Measurements from ENCODE around the gene GPX6. TPM values are rescaled to one million over a fixed set of nuclear protein-coding genes. Genes with fewer than 3 reads are reported as not detected.

Gene GPX6
- total RNA-seq, 1 experiment from 2014 or later, result not detected

DNA sequence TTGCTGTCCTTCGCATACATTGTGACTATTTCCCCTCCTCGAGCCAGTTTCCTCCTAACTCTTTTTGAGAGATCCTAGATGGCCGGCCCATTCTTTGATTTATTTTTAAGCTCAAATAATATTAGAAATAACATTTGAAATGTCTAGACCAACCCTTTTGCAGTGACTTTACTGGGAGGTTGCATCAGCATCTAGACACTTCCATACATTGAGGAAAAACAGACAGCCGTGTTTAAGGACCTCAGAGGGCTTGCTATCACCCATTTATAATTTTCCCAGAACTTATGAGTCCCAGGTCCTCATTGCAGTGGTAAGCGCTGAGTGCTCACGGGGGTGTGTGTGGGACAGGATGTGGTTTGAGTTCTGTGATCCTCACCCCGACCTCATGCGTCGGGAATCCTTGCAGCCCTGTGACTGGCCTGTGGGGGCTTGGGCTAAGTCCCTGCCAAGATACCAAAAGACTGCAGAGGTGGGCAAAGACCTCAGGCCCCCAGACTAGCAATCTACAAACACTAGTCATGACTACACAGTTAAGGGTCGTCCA is 10.0 kb upstream of the GPX6 start, which contains the start of gene GPX5:
Gene GPX5, plus strand, starts transcription at position 386 of the 544 bp plus-strand sequence. Its CDS starts 133 bp downstream, at position 519.
- no peak for DNase-seq (ENCODE audit: low spot score)
- ChIA-PET CTCF (no interaction called here), POLR2A (ENCODE audit: low non-redundant PET) (no interaction called here)
- Histone ChIP-seq H3K27me3 (replicated peaks; ENCODE audit: insufficient read depth, low read depth, low read length, poor library complexity) (no peaks in the 10 kb centered on the region), H3K27ac (ENCODE audit: low read depth, low read length, poor library complexity, severe bottlenecking) (no peak within 1 kb of the TSS), H3K36me3 (ENCODE audit: insufficient read depth, low read length, poor library complexity, severe bottlenecking) (no peaks in the 10 kb centered on the region), H3K4me3 (ENCODE audit: low read depth, low read length, poor library complexity, severe bottlenecking) (no peak within 1 kb of the TSS), H3K9me3 (ENCODE audit: low read depth, low read length, poor library complexity, severe bottlenecking) (no peaks in the 10 kb centered on the region), H3K4me1 (ENCODE audit: insufficient read depth, low read length, poor library complexity, severe bottlenecking) (no peaks in the 10 kb centered on the region)
- no TSS peak for BruUV-seq (replicated peaks)
- TF ChIP-seq, protein P1, sequence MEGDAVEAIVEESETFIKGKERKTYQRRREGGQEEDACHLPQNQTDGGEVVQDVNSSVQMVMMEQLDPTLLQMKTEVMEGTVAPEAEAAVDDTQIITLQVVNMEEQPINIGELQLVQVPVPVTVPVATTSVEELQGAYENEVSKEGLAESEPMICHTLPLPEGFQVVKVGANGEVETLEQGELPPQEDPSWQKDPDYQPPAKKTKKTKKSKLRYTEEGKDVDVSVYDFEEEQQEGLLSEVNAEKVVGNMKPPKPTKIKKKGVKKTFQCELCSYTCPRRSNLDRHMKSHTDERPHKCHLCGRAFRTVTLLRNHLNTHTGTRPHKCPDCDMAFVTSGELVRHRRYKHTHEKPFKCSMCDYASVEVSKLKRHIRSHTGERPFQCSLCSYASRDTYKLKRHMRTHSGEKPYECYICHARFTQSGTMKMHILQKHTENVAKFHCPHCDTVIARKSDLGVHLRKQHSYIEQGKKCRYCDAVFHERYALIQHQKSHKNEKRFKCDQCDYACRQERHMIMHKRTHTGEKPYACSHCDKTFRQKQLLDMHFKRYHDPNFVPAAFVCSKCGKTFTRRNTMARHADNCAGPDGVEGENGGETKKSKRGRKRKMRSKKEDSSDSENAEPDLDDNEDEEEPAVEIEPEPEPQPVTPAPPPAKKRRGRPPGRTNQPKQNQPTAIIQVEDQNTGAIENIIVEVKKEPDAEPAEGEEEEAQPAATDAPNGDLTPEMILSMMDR (conservative IDR thresholded peaks at IDR 0.05; ENCODE audit: low read depth, low read length), result no peak
- TF ChIP-seq EZH2 (IDR thresholded peaks at IDR 0.05; ENCODE audit: borderline replicate concordance, low read depth, low read length, poor library complexity, severe bottlenecking), result no peak
- intact Hi-C loops (cut with micrococcal nuclease; ENCODE audit: unreplicated experiment), result no loop called here

DNA sequence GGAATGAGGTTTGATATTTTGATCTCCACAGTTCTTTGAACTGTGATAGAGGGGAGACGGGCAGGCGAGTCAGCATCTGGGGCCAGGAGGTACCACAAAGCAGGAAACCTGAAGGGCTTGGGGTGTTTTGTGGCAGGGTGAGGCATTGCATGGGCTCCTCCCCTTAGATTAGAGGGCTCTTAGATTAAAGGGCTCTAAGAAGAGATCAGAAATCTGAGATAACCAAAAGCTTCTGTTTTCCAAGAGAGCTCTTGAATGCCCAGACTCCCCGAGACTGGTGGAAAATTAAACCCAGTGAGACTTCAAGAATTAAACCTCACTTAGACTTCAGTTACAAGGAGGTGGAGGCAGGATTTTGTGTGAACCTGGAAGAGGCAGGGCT is 7.6 kb upstream of the GPX6 start:
- no peaks in the 10 kb centered on the region for H3K4me1 ChIP-seq (ENCODE audit: insufficient read depth, low read length, poor library complexity, severe bottlenecking)
- H3K27ac ChIP-seq (ENCODE audit: low read depth, low read length, poor library complexity, severe bottlenecking), result no peak overlapping the region
- POLR2A ChIA-PET (ENCODE audit: low non-redundant PET), result no interaction called here
- H3K4me3 ChIP-seq (ENCODE audit: low read depth, low read length, poor library complexity, severe bottlenecking), result no peak overlapping the region
- intact Hi-C loops (cut with micrococcal nuclease; ENCODE audit: unreplicated experiment), result no loop called here
- no peak for TF ChIP-seq EZH2 (IDR thresholded peaks at IDR 0.05; ENCODE audit: borderline replicate concordance, low read depth, low read length, poor library complexity, severe bottlenecking)
- TF ChIP-seq, protein P1 (conservative IDR thresholded peaks at IDR 0.05; ENCODE audit: low read depth, low read length), result no peak
- no peaks in the 10 kb centered on the region for H3K9me3 ChIP-seq (ENCODE audit: low read depth, low read length, poor library complexity, severe bottlenecking)
- CTCF ChIA-PET, result no interaction called here
- DNase-seq (ENCODE audit: low spot score), result no peak
- H3K27me3 ChIP-seq (replicated peaks; ENCODE audit: insufficient read depth, low read depth, low read length, poor library complexity), result peaks cover 2% of the 10 kb centered on the region
- no peaks in the 10 kb centered on the region for H3K36me3 ChIP-seq (ENCODE audit: insufficient read depth, low read length, poor library complexity, severe bottlenecking)
- no TSS peak for BruUV-seq (replicated peaks)

DNA sequence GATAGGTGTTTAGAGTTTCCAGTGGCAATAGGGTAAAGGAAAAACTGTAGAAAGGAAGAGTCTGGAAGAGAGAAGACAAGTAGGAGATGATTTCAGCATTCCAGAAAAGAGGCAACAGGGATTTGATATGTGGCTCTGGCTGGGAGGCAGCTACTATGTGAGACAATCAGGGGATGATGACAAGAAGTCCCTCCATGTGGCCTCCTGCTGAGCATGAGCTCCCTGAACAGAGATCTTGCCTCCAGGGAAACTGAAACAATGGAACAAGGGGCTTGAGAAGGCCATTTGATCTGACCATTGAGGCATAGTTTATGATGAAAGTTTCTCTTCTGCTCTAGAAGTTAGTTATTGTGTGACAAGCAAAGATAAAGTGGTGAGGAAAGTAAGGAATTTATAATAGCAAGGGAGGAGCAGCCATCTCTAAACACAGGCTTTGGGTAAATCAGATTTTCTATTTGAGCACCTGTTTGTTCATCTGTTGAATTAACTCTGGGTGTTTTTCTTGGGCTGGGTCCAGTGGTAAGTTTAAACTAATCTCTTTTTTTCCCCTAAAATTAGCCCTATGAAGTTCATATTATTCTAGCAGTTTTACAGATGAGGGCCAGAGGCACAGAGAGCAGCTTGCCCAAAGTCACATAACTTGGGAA is 7.1 kb upstream of the GPX6 start:
- intact Hi-C loops (cut with micrococcal nuclease; ENCODE audit: unreplicated experiment), result no loop called here
- DNase-seq (ENCODE audit: low spot score), result no peak

More for the DNA sequence above, 7.1 kb upstream of the GPX6 start:
- Histone ChIP-seq H3K4me3 (ENCODE audit: low read depth, low read length, poor library complexity, severe bottlenecking) (no peak overlapping the region), H3K27ac (ENCODE audit: low read depth, low read length, poor library complexity, severe bottlenecking) (no peak overlapping the region), H3K9me3 (ENCODE audit: low read depth, low read length, poor library complexity, severe bottlenecking) (no peaks in the 10 kb centered on the region), H3K27me3 (replicated peaks; ENCODE audit: insufficient read depth, low read depth, low read length, poor library complexity) (peaks cover 2% of the 10 kb centered on the region), H3K36me3 (ENCODE audit: insufficient read depth, low read length, poor library complexity, severe bottlenecking) (no peaks in the 10 kb centered on the region), H3K4me1 (ENCODE audit: insufficient read depth, low read length, poor library complexity, severe bottlenecking) (no peaks in the 10 kb centered on the region)
- TF ChIP-seq, protein P1 (conservative IDR thresholded peaks at IDR 0.05; ENCODE audit: low read depth, low read length), result no peak
- no peak for TF ChIP-seq EZH2 (IDR thresholded peaks at IDR 0.05; ENCODE audit: borderline replicate concordance, low read depth, low read length, poor library complexity, severe bottlenecking)
- no TSS peak for BruUV-seq (replicated peaks)
- ChIA-PET CTCF (no interaction called here), POLR2A (ENCODE audit: low non-redundant PET) (no interaction called here)

Measured in A673 (cell line).